A673 (cell line): ENCODE measurements around the gene CWC27.

Source experiments
- EZH2 ChIP-seq: fragments of 200-600 bp; sonication (generic); IDR thresholded peaks from 2 replicates; pipeline ENCODE4 v1.6.1; 2017; ENCODE audit warnings: borderline replicate concordance, low read depth, mild to moderate bottlenecking, mixed read lengths, antibody characterized with exemption, low read length; ENCODE audit not compliant: poor library complexity, severe bottlenecking
- TF ChIP-seq, protein P1 (sequence below): fragments of 300-800, 200-600 bp; sonication (generic); conservative IDR thresholded peaks from 2 replicates; pipeline ENCODE4 v1.5.1; 2017; ENCODE audit warnings: low read depth, mild to moderate bottlenecking, antibody characterized with exemption, low read length, moderate library complexity, mixed read lengths

DNA sequence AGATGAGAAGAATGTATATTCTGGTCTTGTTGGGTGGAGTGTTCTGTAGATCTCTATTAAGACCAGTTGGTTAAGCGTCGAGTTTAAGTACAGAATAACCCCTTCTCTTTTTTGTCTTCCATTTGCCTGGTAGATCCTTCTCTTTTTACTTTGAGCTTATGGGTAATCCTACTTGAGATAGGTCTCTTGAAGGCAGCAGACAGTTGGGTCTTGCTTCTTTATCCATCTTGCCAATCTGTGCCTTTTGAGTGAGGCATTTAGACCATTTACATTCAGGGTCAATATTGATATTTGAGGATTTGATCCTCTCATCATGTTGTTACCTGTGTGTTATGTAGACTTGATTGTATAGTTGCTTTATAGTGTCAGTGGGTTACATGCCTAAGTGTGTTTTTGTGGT is 152.7 kb downstream of the CWC27 start:
- TF ChIP-seq, protein P1, sequence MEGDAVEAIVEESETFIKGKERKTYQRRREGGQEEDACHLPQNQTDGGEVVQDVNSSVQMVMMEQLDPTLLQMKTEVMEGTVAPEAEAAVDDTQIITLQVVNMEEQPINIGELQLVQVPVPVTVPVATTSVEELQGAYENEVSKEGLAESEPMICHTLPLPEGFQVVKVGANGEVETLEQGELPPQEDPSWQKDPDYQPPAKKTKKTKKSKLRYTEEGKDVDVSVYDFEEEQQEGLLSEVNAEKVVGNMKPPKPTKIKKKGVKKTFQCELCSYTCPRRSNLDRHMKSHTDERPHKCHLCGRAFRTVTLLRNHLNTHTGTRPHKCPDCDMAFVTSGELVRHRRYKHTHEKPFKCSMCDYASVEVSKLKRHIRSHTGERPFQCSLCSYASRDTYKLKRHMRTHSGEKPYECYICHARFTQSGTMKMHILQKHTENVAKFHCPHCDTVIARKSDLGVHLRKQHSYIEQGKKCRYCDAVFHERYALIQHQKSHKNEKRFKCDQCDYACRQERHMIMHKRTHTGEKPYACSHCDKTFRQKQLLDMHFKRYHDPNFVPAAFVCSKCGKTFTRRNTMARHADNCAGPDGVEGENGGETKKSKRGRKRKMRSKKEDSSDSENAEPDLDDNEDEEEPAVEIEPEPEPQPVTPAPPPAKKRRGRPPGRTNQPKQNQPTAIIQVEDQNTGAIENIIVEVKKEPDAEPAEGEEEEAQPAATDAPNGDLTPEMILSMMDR, result no peak
- no peak for TF ChIP-seq EZH2
